Measurements from ENCODE around the gene ABR. TPM values are rescaled to one million over a fixed set of nuclear protein-coding genes. Genes with fewer than 3 reads are reported as not detected.
"Not testable (repeated sequence)": the region's sequence is repeated elsewhere in the genome, so short reads cannot be mapped to it uniquely, and the experiment has no call there.

The ABR gene
- total RNA-seq, 4 donors from 2014 or later = 286 to 1,099 (median 522) TPM

- TF ChIP-seq CTCF (IDR thresholded peaks at IDR 0.05) = no peak
- no peak for TF ChIP-seq EP300 (IDR thresholded peaks at IDR 0.05; ENCODE audit: low read depth)
- no peak for TF ChIP-seq POLR2AphosphoS5 (IDR thresholded peaks at IDR 0.05)
- TF ChIP-seq POLR2A (IDR thresholded peaks at IDR 0.05) = no peak
- peaks cover 0 to 27% (median 0%) of the 10 kb centered on the region in 4 donors for H3K36me3 ChIP-seq
- no peaks in the 10 kb centered on the region for H3K27me3 ChIP-seq
- no peaks in the 10 kb centered on the region for H3K9me3 ChIP-seq
- 73% methylated on average over 20 of the region's 20 CpGs; no CpG with 5 or more reads in 1 of the 2 donors for WGBS, 2 donors (ENCODE audit: low coverage in 1 of 2)
- in situ Hi-C loops (cut with MboI; ENCODE audit: low pct_ligation_motif_present in 1 of 4, low pct_unique_long_range_greater_than_20kb in 1 of 4, low sequenced_read_pairs in 3 of 4) = no loop called here
- DNase-seq = no peak
- intact Hi-C loops (cut with DNase I; ENCODE audit: low total_unique reads) = no loop called here
- H3K4me1 ChIP-seq = peaks cover 0 to 19% (median 11%) of the 10 kb centered on the region in 4 donors
- peak overlapping the region; percentile 28 to 87 (median 74) for H3K27ac ChIP-seq
- no peak overlapping the region for H3K4me3 ChIP-seq
Measured at GRCh38 chr17:1047879-1048470, 131.8 kb downstream of the ABR start.

DNA sequence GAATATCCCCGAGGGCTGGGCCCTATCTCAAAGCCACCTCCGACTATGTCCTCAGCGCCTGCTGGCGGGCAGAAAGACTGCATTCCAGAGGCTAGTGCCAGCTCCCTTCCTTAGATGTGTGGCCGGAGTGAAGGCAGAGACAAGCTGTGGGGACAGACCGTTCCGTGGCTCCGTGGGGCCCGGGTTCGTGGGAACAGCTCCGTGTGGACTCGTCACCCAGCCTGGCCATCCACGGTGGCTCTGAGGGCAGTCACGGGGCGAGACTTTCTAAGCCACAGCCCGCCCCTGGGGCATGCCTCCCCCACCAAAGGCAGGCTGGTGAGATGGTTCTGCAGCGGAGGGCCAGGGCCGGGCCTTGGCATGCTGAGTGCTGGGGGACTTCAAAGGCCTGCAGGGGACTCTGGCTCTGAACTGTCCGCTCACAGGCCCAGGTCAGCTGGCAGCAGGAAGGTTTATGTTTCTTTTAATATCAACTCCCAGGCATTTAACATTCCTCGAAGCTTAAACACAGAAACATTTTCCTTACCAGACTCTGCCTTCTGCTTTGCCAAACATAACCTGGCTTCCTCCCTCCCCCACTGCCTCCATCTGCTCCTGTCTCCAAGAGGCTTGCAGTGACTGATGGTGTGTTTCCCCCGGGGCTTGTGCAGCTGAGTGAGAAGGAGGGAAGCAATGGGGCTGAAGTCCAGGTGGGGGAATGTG, 132.5 kb downstream of the ABR start:
- Histone ChIP-seq H3K9me3 (no peaks in the 10 kb centered on the region), H3K4me1 (peaks cover 0 to 20% (median 11%) of the 10 kb centered on the region in 4 donors), H3K4me3 (no peak overlapping the region), H3K27ac (peak overlapping the region; percentile 28 to 87 (median 74)), H3K36me3 (peaks cover 0 to 27% (median 0%) of the 10 kb centered on the region in 4 donors), H3K27me3 (no peaks in the 10 kb centered on the region)
- in situ Hi-C loops (cut with MboI; ENCODE audit: low pct_ligation_motif_present in 1 of 4, low pct_unique_long_range_greater_than_20kb in 1 of 4, low sequenced_read_pairs in 3 of 4) (no loop called here), intact Hi-C loops (cut with DNase I; ENCODE audit: low total_unique reads) (no loop called here)
- TF ChIP-seq EP300 (IDR thresholded peaks at IDR 0.05; ENCODE audit: low read depth) = peak; percentile 53
- TF ChIP-seq CTCF (IDR thresholded peaks at IDR 0.05) = peak in 3 of 5 experiments; percentile 7 to 37 (median 10)
- peak in 1 of 3 donors; percentile 61 for TF ChIP-seq POLR2AphosphoS5 (IDR thresholded peaks at IDR 0.05)
- no peak for TF ChIP-seq POLR2A (IDR thresholded peaks at IDR 0.05)
- WGBS, 2 donors (ENCODE audit: low coverage in 1 of 2) = 74% methylated on average over 9 of the region's 21 CpGs; no CpG with 5 or more reads in 1 of the 2 donors
- no peak for DNase-seq

GRCh38 chr17:1045456-1045855, 134.3 kb downstream of the ABR start:
- H3K4me3 ChIP-seq = no peak overlapping the region
- H3K27ac ChIP-seq = peak overlapping the region in 2 of 4 donors; percentile 28 to 34
- DNase-seq = no peak
- intact Hi-C loops (cut with DNase I; ENCODE audit: low total_unique reads) = no loop called here
- no peaks in the 10 kb centered on the region for H3K9me3 ChIP-seq
- TF ChIP-seq POLR2A (IDR thresholded peaks at IDR 0.05) (no peak), CTCF (IDR thresholded peaks at IDR 0.05) (no peak), POLR2AphosphoS5 (IDR thresholded peaks at IDR 0.05) (no peak), EP300 (IDR thresholded peaks at IDR 0.05; ENCODE audit: low read depth) (no peak)
- WGBS, 2 donors (ENCODE audit: low coverage in 1 of 2) = 92 to 100% methylated on average over 2 to 9 of the region's 9 CpGs
- no peaks in the 10 kb centered on the region for H3K27me3 ChIP-seq
- peaks cover 0 to 23% (median 11%) of the 10 kb centered on the region in 4 donors for H3K4me1 ChIP-seq
- peaks cover 0 to 27% (median 0%) of the 10 kb centered on the region in 4 donors for H3K36me3 ChIP-seq
- in situ Hi-C loops (cut with MboI; ENCODE audit: low pct_ligation_motif_present in 1 of 4, low pct_unique_long_range_greater_than_20kb in 1 of 4, low sequenced_read_pairs in 3 of 4) = no loop called here

GRCh38 chr17:1044387-1045009, 135.3 kb downstream of the ABR start:
- peak overlapping the region; percentile 49 to 81 (median 58) for H3K27ac ChIP-seq
- 93 to 100% methylated on average over 6 to 13 of the region's 13 CpGs for WGBS, 2 donors (ENCODE audit: low coverage in 1 of 2)
- DNase-seq; in situ Hi-C loops (cut with MboI; ENCODE audit: low pct_ligation_motif_present in 1 of 4, low pct_unique_long_range_greater_than_20kb in 1 of 4, low sequenced_read_pairs in 3 of 4); intact Hi-C loops (cut with DNase I; ENCODE audit: low total_unique reads); H3K9me3 ChIP-seq; H3K4me3 ChIP-seq; H3K27me3 ChIP-seq: not testable (repeated sequence)
- H3K4me1 ChIP-seq = peaks cover 0 to 32% (median 11%) of the 10 kb centered on the region in 4 donors
- peaks cover 0 to 18% (median 0%) of the 10 kb centered on the region in 4 donors for H3K36me3 ChIP-seq

All from transverse colon (tissue), 4 donors.